Measurements from ENCODE around the gene FAM53B. TPM values are rescaled to one million over a fixed set of nuclear protein-coding genes. Genes with fewer than 3 reads are reported as not detected.
"Not testable (repeated sequence)": the region's sequence is repeated elsewhere in the genome, so short reads cannot be mapped to it uniquely, and the experiment has no call there.

The FAM53B gene
- total RNA-seq, 2 donors from 2014 or later: 19.3 to 22.6 TPM

GRCh38 chr10:124614003-124614659 lies 130.0 kb downstream of the FAM53B start:
- no peak for DNase-seq
- Mint-ChIP-seq H3K4me1 (peaks cover 6% of the 10 kb centered on the region), H3K27ac (no peak overlapping the region), H3K36me3 (ENCODE audit: low read depth) (no peaks in the 10 kb centered on the region), H3K4me3 (no peak overlapping the region), H3K27me3 (ENCODE audit: insufficient read depth) (no peaks in the 10 kb centered on the region), H3K9me3 (no peaks in the 10 kb centered on the region)
- no peak for TF ChIP-seq CTCF (conservative IDR thresholded peaks at IDR 0.05)
- H3K36me3 ChIP-seq (ENCODE audit: control insufficient read depth, insufficient read depth, low read length): no peaks in the 10 kb centered on the region
- no peaks in the 10 kb centered on the region for H3K9me3 ChIP-seq (ENCODE audit: control insufficient read depth, low read length)
- H3K4me3 ChIP-seq (ENCODE audit: low read length): no peak overlapping the region
- H3K27ac ChIP-seq (ENCODE audit: low read depth, low read length): no peak overlapping the region
- no peaks in the 10 kb centered on the region for H3K4me1 ChIP-seq (ENCODE audit: control insufficient read depth, insufficient read depth, low read length)
- H3K9ac ChIP-seq (ENCODE audit: extremely low read depth, low read length, poor library complexity, severe bottlenecking): no peak overlapping the region
- 83 to 90% methylated on average over 10 to 11 of the region's 11 CpGs for WGBS, 2 experiments (ENCODE audit: insufficient coverage in 1 of 2, insufficient read length in 1 of 2)
- no peaks in the 10 kb centered on the region for H3K27me3 ChIP-seq (ENCODE audit: control insufficient read depth, insufficient read depth, low read length, poor library complexity, severe bottlenecking)

GRCh38 chr10:124612611-124613498 lies 131.3 kb downstream of the FAM53B start:
- Histone ChIP-seq H3K9me3 (ENCODE audit: control insufficient read depth, low read length) (no peaks in the 10 kb centered on the region), H3K4me1 (ENCODE audit: control insufficient read depth, insufficient read depth, low read length) (no peaks in the 10 kb centered on the region), H3K4me3 (ENCODE audit: low read length) (no peak overlapping the region), H3K9ac (ENCODE audit: extremely low read depth, low read length, poor library complexity, severe bottlenecking) (no peak overlapping the region), H3K36me3 (ENCODE audit: control insufficient read depth, insufficient read depth, low read length) (no peaks in the 10 kb centered on the region), H3K27me3 (ENCODE audit: control insufficient read depth, insufficient read depth, low read length, poor library complexity, severe bottlenecking) (no peaks in the 10 kb centered on the region), H3K27ac (ENCODE audit: low read depth, low read length) (no peak overlapping the region)
- 79 to 82% methylated on average over 7 to 17 of the region's 18 CpGs for WGBS, 2 experiments (ENCODE audit: insufficient coverage in 1 of 2, insufficient read length in 1 of 2)
- Mint-ChIP-seq H3K36me3 (ENCODE audit: low read depth) (no peaks in the 10 kb centered on the region), H3K4me3 (no peak overlapping the region), H3K27me3 (ENCODE audit: insufficient read depth) (no peaks in the 10 kb centered on the region), H3K4me1 (peaks cover 6% of the 10 kb centered on the region), H3K9me3 (no peaks in the 10 kb centered on the region), H3K27ac (peak overlapping the region; percentile 52)
- peak; percentile 49 for TF ChIP-seq CTCF (conservative IDR thresholded peaks at IDR 0.05)
- peak; percentile 90 for DNase-seq

- Mint-ChIP-seq H3K27ac (no peak overlapping the region), H3K36me3 (ENCODE audit: low read depth) (no peaks in the 10 kb centered on the region), H3K27me3 (ENCODE audit: insufficient read depth) (no peaks in the 10 kb centered on the region), H3K9me3 (no peaks in the 10 kb centered on the region), H3K4me3 (no peak overlapping the region), H3K4me1 (peaks cover 6% of the 10 kb centered on the region)
- Histone ChIP-seq H3K27ac (ENCODE audit: low read depth, low read length) (no peak overlapping the region), H3K4me1 (ENCODE audit: control insufficient read depth, insufficient read depth, low read length) (no peaks in the 10 kb centered on the region), H3K36me3 (ENCODE audit: control insufficient read depth, insufficient read depth, low read length) (no peaks in the 10 kb centered on the region), H3K4me3 (ENCODE audit: low read length) (no peak overlapping the region), H3K27me3 (ENCODE audit: control insufficient read depth, insufficient read depth, low read length, poor library complexity, severe bottlenecking) (no peaks in the 10 kb centered on the region), H3K9me3 (ENCODE audit: control insufficient read depth, low read length) (no peaks in the 10 kb centered on the region), H3K9ac (ENCODE audit: extremely low read depth, low read length, poor library complexity, severe bottlenecking) (no peak overlapping the region)
- WGBS, 2 experiments (ENCODE audit: insufficient coverage in 1 of 2, insufficient read length in 1 of 2): 88 to 92% methylated on average over 11 of the region's 11 CpGs
- no peak for TF ChIP-seq CTCF (conservative IDR thresholded peaks at IDR 0.05)
- no peak for DNase-seq
Measured at GRCh38 chr10:124611738-124612137, 132.4 kb downstream of the FAM53B start.

- H3K27me3 ChIP-seq (ENCODE audit: control insufficient read depth, insufficient read depth, low read length, poor library complexity, severe bottlenecking); H3K9me3 ChIP-seq (ENCODE audit: control insufficient read depth, low read length); H3K27me3 Mint-ChIP-seq (ENCODE audit: insufficient read depth); H3K36me3 ChIP-seq (ENCODE audit: control insufficient read depth, insufficient read depth, low read length); H3K4me1 Mint-ChIP-seq; H3K9me3 Mint-ChIP-seq; H3K4me1 ChIP-seq (ENCODE audit: control insufficient read depth, insufficient read depth, low read length); H3K27ac ChIP-seq (ENCODE audit: low read depth, low read length); H3K4me3 ChIP-seq (ENCODE audit: low read length); H3K36me3 Mint-ChIP-seq (ENCODE audit: low read depth); H3K27ac Mint-ChIP-seq; H3K9ac ChIP-seq (ENCODE audit: extremely low read depth, low read length, poor library complexity, severe bottlenecking); DNase-seq; H3K4me3 Mint-ChIP-seq: not testable (repeated sequence)
- WGBS, 2 experiments (ENCODE audit: insufficient coverage in 1 of 2, insufficient read length in 1 of 2): 94 to 95% methylated on average over 4 to 7 of the region's 17 CpGs
Measured at GRCh38 chr10:124610851-124611250, 133.3 kb downstream of the FAM53B start.

- H3K27me3 Mint-ChIP-seq (ENCODE audit: insufficient read depth); DNase-seq; H3K4me1 Mint-ChIP-seq; H3K4me3 ChIP-seq (ENCODE audit: low read length); H3K9ac ChIP-seq (ENCODE audit: extremely low read depth, low read length, poor library complexity, severe bottlenecking); H3K9me3 ChIP-seq (ENCODE audit: control insufficient read depth, low read length); H3K4me1 ChIP-seq (ENCODE audit: control insufficient read depth, insufficient read depth, low read length); H3K27ac Mint-ChIP-seq; H3K27me3 ChIP-seq (ENCODE audit: control insufficient read depth, insufficient read depth, low read length, poor library complexity, severe bottlenecking); H3K9me3 Mint-ChIP-seq; H3K36me3 ChIP-seq (ENCODE audit: control insufficient read depth, insufficient read depth, low read length); H3K4me3 Mint-ChIP-seq; H3K27ac ChIP-seq (ENCODE audit: low read depth, low read length); H3K36me3 Mint-ChIP-seq (ENCODE audit: low read depth): not testable (repeated sequence)
- 96 to 100% methylated on average over 2 to 7 of the region's 19 CpGs for WGBS, 2 experiments (ENCODE audit: insufficient coverage in 1 of 2, insufficient read length in 1 of 2)
Measured at GRCh38 chr10:124610186-124610585, 134.0 kb downstream of the FAM53B start.
